Jurkat, Clone E6-1 (cell line): Measurements from ENCODE around the gene DBNDD1. TPM values are rescaled to one million over a fixed set of nuclear protein-coding genes. Genes with fewer than 3 reads are reported as not detected.
"Not testable (repeated sequence)": the region's sequence is repeated elsewhere in the genome, so short reads cannot be mapped to it uniquely, and the experiment has no call there.

ENCODE experiments used
- DNase-seq: peaks from one replicate; pipeline ENCODE4 v3.0.0-alpha.2; 2011; ENCODE audit warnings: low read depth, low spot score
- H3K4me3 ChIP-seq: 2 replicates; pipeline ENCODE4 v1.5.1; 2011; ENCODE audit warnings: mild to moderate bottlenecking, low read length, control low read depth, moderate library complexity
- polyA plus RNA-seq: library from polyadenylated mRNA; unstranded; fragments of >200 nt; gene quantifications from one replicate; pipeline ENCODE4 v1.2.1, GENCODE V29; 2012; ENCODE audit warnings: missing spikeins; ENCODE audit not compliant: insufficient read length, insufficient read depth

DBNDD1 gene, protein sequence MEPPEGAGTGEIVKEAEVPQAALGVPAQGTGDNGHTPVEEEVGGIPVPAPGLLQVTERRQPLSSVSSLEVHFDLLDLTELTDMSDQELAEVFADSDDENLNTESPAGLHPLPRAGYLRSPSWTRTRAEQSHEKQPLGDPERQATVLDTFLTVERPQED
- polyA plus RNA-seq, result 3.5 TPM

DNA sequence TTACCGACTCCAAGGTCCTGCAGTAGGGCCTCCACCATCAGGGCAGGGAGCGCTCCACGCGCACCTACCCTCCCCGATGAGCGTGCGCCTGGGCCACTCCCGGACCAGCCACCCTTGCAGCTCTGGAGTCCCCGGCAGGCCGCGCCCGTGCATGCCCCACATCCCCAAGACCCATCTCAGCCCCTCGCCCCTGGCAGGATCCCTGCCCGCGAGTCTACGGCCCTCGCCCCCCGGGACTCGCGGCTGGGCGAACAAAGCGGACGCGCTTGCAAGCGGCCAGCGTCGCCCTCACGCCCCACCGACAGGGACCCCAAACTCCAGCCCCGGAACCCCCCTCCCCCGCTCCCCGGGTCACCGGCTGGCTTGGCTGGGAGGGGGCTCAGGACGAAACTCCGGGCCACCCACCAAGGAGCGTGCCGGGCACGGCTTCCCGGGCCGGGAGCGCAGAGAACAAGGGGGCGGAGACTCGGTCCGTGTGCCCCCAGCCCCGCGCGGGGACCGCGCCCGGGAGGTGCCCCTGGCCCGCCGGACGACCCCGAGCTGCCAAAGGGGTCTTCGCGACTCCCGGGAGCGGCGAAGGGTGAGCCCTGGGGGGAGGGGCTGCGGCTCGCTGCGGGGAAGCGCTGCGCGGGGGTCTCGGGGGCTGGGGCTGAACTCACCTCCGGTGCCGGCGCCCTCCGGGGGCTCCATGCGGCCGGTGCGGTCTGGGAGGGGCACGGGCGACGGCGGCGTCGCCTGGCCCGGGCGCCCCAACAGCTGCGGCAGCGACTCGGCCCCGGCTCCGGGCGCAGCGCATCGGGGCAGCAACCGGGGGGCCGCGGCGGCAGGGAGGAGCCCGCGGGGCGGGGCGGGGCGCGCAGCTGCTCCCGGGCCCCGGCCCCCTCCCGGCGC, at the start of gene DBNDD1:
DBNDD1 (minus strand) TSS at position 805 of the 891 bp plus-strand sequence; CDS start at position 690, 115 bp downstream.
- H3K4me3 ChIP-seq, result peak within 1 kb of the TSS; percentile 43
- no peak for DNase-seq

DNA sequence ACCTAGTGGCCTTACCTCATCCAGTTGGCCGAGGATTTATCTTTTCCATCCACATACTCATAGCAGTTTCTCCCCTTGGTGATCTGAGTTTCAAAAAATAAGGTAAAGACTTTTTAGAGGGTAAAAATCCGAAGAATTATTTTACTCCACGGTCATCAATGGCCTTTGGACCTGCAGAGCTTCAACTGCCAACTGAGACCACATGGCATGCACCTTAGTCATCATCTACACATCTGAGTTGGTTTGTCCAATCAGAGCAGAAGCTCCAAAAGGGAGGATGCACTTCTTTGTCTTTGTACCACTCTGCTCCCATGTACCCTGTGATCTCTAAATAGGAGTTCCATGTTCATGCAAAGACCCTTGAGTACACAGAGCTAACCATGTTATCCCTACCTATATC, 42.2 kb upstream of the DBNDD1 start:
- no peak overlapping the region for H3K4me3 ChIP-seq
- DNase-seq, result no peak

DNA sequence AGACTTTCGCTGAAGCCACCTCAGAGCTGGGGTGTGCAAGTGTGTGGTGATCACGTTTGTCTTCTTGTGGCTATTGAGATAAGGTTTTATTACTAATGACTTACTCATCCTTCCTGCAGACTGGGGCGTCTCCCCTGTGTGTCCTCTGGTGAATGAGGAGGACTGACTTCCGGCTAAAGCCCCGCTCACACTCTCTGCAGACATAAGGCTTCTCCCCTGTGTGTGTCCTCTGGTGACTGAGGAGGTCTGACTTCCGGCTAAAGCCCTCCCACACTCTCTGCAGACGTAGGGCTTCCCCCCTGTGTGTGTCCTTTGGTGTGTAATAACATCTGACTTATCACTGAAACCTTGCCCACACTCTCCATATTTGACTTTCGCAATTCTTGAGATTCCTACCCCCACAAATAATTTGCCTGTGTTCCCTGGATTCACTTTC, 38.5 kb upstream of the DBNDD1 start:
- DNase-seq, result no peak
- H3K4me3 ChIP-seq, result no peak overlapping the region

- DNase-seq, H3K4me3 ChIP-seq: not testable (repeated sequence)
Measured at GRCh38 chr16:90056521-90056920, 37.3 kb upstream of the DBNDD1 start.

DNA sequence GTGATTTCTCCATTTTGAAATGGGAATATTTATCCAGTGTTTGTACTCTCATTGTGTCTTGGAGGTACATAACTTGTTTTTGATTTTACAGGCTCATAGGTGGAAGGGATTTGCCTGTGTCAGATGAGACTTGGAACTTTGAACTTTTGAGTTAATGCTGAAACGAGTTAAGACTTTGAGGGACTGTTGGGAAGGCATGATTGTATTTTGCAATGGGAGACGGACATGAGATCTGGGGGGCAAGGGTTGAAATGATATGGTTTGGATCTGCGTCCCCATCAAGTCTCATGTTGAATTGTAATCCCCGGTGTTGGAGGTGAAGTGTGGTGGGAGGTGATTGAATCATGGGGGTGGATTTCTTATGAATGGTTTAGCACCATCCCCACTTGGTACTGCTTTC, 36.1 kb upstream of the DBNDD1 start:
- no peak for DNase-seq
- H3K4me3 ChIP-seq, result no peak overlapping the region

DNA sequence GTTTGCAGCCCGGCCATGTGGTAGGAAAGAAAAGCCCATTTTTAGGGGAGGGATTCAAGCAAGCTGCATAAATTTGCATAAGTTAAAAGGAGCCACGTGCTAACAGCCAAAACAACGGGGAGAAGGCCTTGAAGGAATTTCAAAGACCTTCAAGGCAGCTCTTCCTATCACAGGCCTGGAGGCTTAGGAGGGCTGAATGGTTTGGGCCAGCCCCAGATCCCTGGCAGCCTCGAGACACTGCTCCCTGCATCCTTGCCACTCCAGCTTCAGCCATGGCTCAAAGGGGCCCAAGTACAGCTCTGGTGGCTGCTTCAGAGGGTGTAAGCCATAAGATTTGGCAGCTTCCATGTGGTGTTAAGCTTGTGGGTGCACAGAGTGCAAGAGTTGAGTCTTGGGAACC, 35.3 kb upstream of the DBNDD1 start:
- no peak for DNase-seq
- H3K4me3 ChIP-seq, result no peak overlapping the region

DNA sequence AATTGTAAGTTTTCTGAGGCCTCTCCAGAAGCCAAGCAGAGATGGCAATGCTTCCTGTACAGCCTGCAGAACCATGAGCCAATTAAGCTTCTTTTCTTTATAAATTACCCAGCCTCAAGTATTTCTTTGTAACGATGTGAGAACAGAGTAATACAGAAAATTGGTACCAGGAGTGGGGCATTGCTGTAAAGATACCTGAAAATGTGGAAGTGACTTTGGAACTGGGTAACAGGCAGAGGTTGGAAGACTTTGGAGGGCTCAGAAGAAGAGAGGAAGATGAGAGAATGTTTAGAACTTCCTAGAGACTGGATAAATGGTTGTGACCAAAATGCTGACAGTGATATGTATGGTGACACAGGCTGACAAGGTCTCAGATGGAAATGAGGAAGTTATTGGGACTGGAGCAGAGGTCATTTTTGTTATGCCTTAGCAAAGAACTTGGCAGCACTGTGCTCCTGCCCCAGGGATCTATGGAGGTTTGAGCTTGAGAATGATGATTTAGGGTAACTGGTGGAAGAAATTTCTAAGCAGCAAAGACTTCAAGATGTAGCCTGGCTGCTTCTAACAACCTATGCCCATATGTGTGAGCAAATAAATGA, 34.7 kb upstream of the DBNDD1 start:
- no peak for DNase-seq
- no peak overlapping the region for H3K4me3 ChIP-seq

- no peak overlapping the region for H3K4me3 ChIP-seq
- DNase-seq, result no peak
Measured at GRCh38 chr16:90050969-90051368, 31.7 kb upstream of the DBNDD1 start.

DNA sequence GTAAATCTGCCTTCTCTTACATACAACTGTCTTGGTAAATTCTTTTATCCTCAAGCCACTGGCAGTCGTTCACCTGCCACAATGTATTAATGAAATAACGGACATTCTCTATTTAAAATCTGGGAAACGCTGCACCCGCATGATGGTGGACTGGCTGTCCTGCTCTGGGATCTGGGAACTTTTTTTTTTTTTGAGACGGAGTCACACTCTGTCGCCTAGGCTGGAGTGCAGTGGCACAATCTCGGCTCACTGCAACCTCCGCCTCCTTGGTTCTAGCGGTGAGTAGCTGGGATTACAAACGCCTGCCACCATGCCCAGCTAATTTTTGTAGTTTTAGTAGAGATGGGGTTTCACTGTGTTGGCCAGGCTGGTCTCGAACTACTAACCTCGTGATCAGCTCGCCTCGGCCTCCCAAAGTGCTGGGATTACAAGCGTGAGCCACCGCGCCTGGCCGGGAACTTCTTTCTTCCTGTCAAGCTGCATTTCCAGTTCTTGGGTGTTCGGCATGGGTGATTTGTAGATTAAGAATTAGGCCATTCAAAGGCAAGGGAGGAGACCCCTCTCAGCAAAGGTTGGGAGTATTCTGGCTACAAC, 29.6 kb upstream of the DBNDD1 start:
- H3K4me3 ChIP-seq, result no peak overlapping the region
- no peak for DNase-seq

- no peak overlapping the region for H3K4me3 ChIP-seq
- DNase-seq, result no peak
Measured at GRCh38 chr16:90048347-90048722, 29.1 kb upstream of the DBNDD1 start.

- no peak for DNase-seq
Measured at GRCh38 chr16:90047714-90048346, 28.6 kb upstream of the DBNDD1 start.

DNA sequence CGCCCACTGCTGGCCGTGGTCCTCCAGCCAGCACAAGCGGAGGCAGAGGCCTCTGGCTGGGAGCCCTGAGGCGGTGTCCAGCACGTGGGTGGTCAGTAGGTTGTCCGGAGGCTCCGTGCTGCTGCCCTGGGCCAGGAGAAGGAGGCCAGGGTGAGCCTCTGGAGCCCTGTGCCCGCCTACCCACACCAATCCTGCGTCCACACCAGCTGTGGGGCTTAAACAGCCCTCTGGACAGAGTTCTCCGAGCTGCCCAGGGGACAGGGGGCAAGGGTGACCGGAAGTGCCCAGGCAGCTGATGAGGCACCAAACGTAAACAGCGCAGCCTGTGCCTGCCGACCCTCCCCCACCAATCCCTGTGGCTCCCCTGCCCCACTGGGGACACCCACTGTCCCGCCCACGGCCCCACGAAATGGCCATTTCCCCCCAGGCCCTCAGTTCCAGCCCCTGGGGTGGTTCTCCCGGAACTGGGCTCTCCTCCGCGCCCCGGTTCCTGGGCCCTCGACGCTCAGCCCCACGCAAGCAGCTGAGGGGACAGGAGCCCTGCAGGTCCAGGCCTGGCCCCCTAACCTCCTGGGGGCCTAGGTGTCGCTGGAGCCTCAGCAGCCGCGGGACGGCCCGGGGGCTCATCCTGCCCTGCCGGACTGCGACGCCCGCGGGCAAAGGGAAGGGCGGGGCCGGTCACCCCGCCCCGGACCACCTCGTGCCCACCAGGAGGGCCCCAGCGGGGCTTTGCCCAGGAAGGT, 27.9 kb upstream of the DBNDD1 start:
- no peak for DNase-seq
- no peak overlapping the region for H3K4me3 ChIP-seq

More at GRCh38 chr16:90047714-90048346, 28.6 kb upstream of the DBNDD1 start:
- H3K4me3 ChIP-seq, result no peak overlapping the region

DNA sequence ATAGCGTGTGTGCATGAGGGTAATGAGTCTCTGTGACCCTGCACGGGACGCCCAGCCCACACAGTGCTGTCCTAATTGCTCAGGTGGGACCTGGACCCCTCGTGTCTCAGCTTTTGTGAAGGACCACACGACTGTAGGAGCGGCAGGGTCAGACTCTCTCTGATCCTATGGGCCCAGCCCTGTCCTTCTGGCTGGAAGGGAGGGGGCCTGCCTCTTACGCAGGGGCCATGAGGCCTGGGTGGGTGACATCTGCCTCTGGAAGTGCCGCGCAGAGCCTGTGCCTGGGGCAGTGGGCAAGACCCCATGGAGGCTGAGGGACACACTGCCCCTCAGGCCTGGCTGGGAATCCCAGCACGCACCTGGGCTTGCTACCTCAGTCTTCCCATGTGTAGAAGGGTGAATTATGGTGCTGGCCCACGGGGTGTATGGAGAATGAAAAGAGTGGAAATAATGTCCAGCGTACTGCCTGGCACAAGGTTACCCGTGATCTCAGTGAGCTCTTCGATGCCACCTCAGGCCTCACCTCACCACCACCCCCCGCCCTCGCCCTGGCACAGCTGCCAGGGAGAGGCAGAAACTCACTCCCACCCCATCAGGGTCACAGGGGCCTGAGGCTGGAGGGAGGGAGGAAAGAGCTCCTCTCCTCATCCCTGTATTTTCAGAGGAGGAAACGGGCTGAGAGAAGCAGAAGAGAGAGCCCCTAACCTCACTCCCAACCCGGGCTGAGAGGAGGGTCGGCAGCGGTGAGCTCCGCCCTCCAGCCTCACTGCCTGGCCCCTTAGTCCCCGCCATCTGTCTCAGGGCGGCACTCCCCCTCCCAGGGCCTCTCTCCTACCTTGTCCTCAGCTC, 27.1 kb upstream of the DBNDD1 start:
- H3K4me3 ChIP-seq, result no peak overlapping the region
- DNase-seq, result no peak

- no peak overlapping the region for H3K4me3 ChIP-seq
- no peak for DNase-seq
Measured at GRCh38 chr16:90044111-90044551, 24.9 kb upstream of the DBNDD1 start.

GRCh38 chr16:90043526-90043925, 24.3 kb upstream of the DBNDD1 start:
- DNase-seq, result no peak
- no peak overlapping the region for H3K4me3 ChIP-seq

DNA sequence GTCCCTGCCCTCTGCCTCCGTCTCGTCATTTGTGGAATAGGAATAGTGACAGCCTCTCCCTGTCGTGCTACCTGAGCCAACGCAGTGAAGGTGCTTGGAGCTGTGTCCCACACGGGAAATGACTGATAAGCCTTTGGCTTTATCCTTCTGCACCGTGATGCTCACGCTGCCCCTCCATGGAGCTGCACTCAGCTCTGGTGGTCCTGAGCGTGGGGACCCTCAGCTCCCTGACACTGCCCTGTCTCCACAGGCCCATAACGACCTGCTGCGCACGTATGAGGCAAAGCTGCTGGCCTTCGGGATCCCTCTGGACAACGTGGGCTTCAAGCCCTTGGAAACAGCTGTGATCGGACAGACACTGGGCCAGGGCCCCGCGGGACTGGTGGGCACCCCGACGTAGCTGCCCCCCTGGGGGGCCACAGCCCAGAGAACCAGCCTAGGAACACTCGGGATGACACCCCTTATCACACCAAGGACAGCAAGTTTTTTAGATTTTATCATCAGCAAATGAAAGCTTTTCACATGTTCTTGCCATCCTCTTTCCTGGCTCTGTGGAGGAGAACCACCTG, 23.8 kb upstream of the DBNDD1 start:
- DNase-seq, result no peak
- H3K4me3 ChIP-seq, result no peak overlapping the region

- H3K4me3 ChIP-seq, result no peak overlapping the region
- no peak for DNase-seq
Measured at GRCh38 chr16:90041896-90042473, 22.7 kb upstream of the DBNDD1 start.
